Measurements from ENCODE around the gene FOXD3.

GRCh38 chr1:63316984-63317816 lies 5.2 kb upstream of the FOXD3 start:
- TF ChIP-seq YY1 (IDR thresholded peaks at IDR 0.05; ENCODE audit: insufficient read depth, insufficient read length) (no peak), ZNF274 (IDR thresholded peaks at IDR 0.05; ENCODE audit: low read depth, low read length) (no peak)
